ENCODE measurements around the gene NRROS.
"Not testable (repeated sequence)": the region's sequence is repeated elsewhere in the genome, so short reads cannot be mapped to it uniquely, and the experiment has no call there.

- not testable (repeated sequence) for TF ChIP-seq CTCF, POLR2A, EP300 (IDR thresholded peaks at IDR 0.05)
These were observed 1.6 kb upstream of the NRROS start for GRCh38 chr3:196637941-196638340.

Measured in tibial nerve (tissue), 4 donors.